RWPE2 (cell line): ENCODE results near the gene CRAMP1.

Experiments used
- ATAC-seq: fragments of 200-7000 bp; cut with Tn5 transposase; 3 replicates; pipeline ENCODE4 v1.9.1; 2021; ENCODE audit warnings: low read depth
- DNase-seq: peaks from one replicate; pipeline ENCODE4 v3.0.0-alpha.2; 2020; ENCODE audit warnings: low spot score
- H3K27ac ChIP-seq: fragments of 450-650 bp; 2 replicates; pipeline ENCODE4 v1.5.1; 2017; ENCODE audit warnings: mild to moderate bottlenecking; ENCODE audit not compliant: poor library complexity, severe bottlenecking
- H3K27me3 ChIP-seq: fragments of 250-450 bp; sonication (Bioruptor Pico); 2 replicates; pipeline ENCODE4 v1.5.1; 2021; ENCODE audit warnings: mild to moderate bottlenecking, moderate library complexity; ENCODE audit not compliant: insufficient read depth, poor library complexity, severe bottlenecking
- H3K36me3 ChIP-seq: fragments of 250-450 bp; sonication (Bioruptor Pico); 2 replicates; pipeline ENCODE4 v1.5.1; 2020; ENCODE audit warnings: low read depth, mild to moderate bottlenecking, moderate library complexity
- H3K4me1 ChIP-seq: fragments of 250-450 bp; sonication (Bioruptor Pico); 2 replicates; pipeline ENCODE4 v1.5.1; 2021; ENCODE audit warnings: mild to moderate bottlenecking, moderate library complexity; ENCODE audit not compliant: insufficient read depth, poor library complexity, severe bottlenecking
- H3K4me3 ChIP-seq: fragments of 250-450 bp; sonication (Bioruptor Pico); 2 replicates; pipeline ENCODE4 v1.5.1; 2021; ENCODE audit warnings: mild to moderate bottlenecking, moderate library complexity; ENCODE audit not compliant: severe bottlenecking
- H3K9me3 ChIP-seq: fragments of 250-450 bp; sonication (Bioruptor Pico); 2 replicates; pipeline ENCODE4 v1.5.1; 2021; ENCODE audit warnings: mild to moderate bottlenecking, moderate library complexity; ENCODE audit not compliant: severe bottlenecking
- CTCF ChIP-seq: fragments of 450-650 bp; IDR thresholded peaks from one replicate; pipeline ENCODE4 v1.5.1; 2017; ENCODE audit warnings: mild to moderate bottlenecking, moderate library complexity; ENCODE audit not compliant: poor library complexity, severe bottlenecking

CRAMP1 gene

GRCh38 chr16:1596516-1596915, 15.6 kb upstream of the CRAMP1 start:
- Histone ChIP-seq H3K4me3 (no peak overlapping the region), H3K27me3 (no peaks in the 10 kb centered on the region), H3K27ac (no peak overlapping the region), H3K4me1 (no peaks in the 10 kb centered on the region), H3K36me3 (no peaks in the 10 kb centered on the region), H3K9me3 (no peaks in the 10 kb centered on the region)
- DNase-seq (no peak), ATAC-seq (no peak)
- no peak for TF ChIP-seq CTCF

DNA sequence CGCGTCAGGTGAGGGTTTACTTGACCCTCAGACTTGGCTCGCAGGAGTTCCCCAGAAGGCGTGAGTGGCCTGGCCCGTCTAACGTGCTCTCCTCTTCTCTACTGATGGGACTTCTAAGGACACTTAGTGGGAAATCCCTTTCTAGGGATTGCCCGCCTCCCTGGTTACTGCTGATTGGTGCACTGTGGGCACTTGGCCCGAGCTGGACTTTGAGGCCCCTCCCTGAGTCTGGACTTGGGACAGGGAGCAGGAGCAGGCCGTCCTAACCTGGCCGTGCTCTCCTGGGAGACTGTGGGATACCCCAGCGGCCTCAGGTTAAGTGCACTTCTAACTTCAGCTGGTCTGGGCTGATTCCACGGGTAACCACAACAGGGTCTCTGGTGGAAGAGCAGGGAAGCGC, 15.0 kb upstream of the CRAMP1 start:
- H3K27ac ChIP-seq, result no peak overlapping the region
- ATAC-seq, result no peak
- no peak for DNase-seq
- no peaks in the 10 kb centered on the region for H3K27me3 ChIP-seq
- H3K36me3 ChIP-seq, result no peaks in the 10 kb centered on the region
- H3K4me3 ChIP-seq, result no peak overlapping the region
- no peaks in the 10 kb centered on the region for H3K4me1 ChIP-seq
- no peaks in the 10 kb centered on the region for H3K9me3 ChIP-seq
- TF ChIP-seq CTCF, result no peak

GRCh38 chr16:1601031-1601430, 11.1 kb upstream of the CRAMP1 start:
- Histone ChIP-seq H3K4me1 (no peaks in the 10 kb centered on the region), H3K9me3 (no peaks in the 10 kb centered on the region), H3K36me3 (0 out of 2 replicates have a peak, but pooled peaks cover 1% of the 10 kb centered on the region), H3K4me3 (no peak overlapping the region), H3K27me3 (no peaks in the 10 kb centered on the region), H3K27ac (no peak overlapping the region)
- DNase-seq, result no peak
- no peak for ATAC-seq
- TF ChIP-seq CTCF, result no peak

DNA sequence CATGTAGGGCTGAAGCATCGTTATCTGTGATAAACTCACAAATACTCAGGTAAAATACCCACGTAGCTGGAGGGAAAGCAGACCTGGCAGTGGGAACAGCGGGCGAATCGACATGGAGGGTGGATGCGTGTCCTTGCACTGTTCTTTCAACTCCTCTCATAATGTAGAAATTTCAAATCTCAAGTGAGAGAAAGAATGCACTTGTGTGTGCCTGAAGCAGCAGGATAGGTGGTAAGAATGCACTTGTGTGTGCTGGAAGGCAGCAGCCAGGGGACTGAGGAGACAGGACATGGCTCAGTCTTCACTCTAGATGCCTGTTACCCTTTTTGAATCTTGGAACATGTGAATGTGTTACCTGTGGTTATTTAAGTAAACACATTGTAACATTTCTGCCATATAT, 10.7 kb upstream of the CRAMP1 start:
- no peaks in the 10 kb centered on the region for H3K9me3 ChIP-seq
- H3K4me1 ChIP-seq, result no peaks in the 10 kb centered on the region
- TF ChIP-seq CTCF, result no peak
- no peak for DNase-seq
- no peak overlapping the region for H3K4me3 ChIP-seq
- ATAC-seq, result no peak
- H3K27ac ChIP-seq, result no peak overlapping the region
- H3K36me3 ChIP-seq, result 0 out of 2 replicates have a peak, but pooled peaks cover 6% of the 10 kb centered on the region
- H3K27me3 ChIP-seq, result no peaks in the 10 kb centered on the region

GRCh38 chr16:1602285-1602684, 9.9 kb upstream of the CRAMP1 start:
- ATAC-seq, result no peak
- no peak overlapping the region for H3K27ac ChIP-seq
- no peaks in the 10 kb centered on the region for H3K9me3 ChIP-seq
- no peak for TF ChIP-seq CTCF
- H3K4me3 ChIP-seq, result no peak overlapping the region
- H3K36me3 ChIP-seq, result 0 out of 2 replicates have a peak, but pooled peaks cover 8% of the 10 kb centered on the region
- no peaks in the 10 kb centered on the region for H3K4me1 ChIP-seq
- no peaks in the 10 kb centered on the region for H3K27me3 ChIP-seq
- DNase-seq, result no peak
